ENCODE data around the gene HMCN1.

DNA sequence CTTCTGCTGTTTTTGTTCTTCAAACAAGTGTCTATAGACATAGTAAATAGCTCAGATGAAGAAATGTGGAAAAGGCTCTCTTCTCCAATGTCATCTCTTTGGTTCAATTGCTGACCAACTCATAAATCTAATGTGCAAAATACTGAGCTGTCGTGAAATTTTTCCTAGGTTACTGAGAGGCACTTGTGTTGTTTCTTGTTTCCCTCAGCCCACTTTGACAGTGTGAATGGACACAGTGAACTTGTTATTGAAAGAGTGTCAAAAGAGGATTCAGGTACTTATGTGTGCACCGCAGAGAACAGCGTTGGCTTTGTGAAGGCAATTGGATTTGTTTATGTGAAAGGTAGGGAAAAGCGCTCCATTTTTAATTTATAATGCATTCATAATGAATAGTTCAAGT, 395.6 kb downstream of the HMCN1 start:
- TF ChIP-seq POLR2A (IDR thresholded peaks at IDR 0.05; ENCODE audit: low read length) (no peak), GATA1 (IDR thresholded peaks at IDR 0.05; ENCODE audit: low read depth, low read length) (no peak)
